ENCODE results near the gene P3H2.

The P3H2 gene

DNA sequence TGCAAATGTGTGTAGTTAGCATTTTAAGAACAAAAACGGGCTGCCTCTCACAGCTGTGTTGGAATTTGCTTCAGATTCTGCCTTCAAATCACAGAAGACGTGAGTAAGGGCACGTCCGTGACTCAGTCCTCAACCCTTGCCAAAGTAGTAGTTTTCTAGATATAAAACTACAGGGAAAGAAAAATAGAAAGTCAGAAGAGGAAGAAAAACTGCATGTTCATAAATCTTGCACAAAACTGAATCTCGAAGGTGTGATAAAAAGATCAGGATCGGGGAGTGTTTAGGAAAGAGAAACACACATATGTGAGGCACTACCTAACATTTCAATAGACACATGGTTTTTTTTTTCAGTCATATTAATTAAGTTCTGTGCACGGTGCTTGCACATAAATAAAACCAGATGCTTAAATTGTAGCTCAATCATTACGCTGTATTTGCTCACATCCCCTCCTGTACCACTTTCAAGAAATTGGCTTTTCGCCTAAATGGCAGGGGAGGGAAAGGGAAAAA, 71.7 kb downstream of the P3H2 start:
- TF ChIP-seq, protein P1, sequence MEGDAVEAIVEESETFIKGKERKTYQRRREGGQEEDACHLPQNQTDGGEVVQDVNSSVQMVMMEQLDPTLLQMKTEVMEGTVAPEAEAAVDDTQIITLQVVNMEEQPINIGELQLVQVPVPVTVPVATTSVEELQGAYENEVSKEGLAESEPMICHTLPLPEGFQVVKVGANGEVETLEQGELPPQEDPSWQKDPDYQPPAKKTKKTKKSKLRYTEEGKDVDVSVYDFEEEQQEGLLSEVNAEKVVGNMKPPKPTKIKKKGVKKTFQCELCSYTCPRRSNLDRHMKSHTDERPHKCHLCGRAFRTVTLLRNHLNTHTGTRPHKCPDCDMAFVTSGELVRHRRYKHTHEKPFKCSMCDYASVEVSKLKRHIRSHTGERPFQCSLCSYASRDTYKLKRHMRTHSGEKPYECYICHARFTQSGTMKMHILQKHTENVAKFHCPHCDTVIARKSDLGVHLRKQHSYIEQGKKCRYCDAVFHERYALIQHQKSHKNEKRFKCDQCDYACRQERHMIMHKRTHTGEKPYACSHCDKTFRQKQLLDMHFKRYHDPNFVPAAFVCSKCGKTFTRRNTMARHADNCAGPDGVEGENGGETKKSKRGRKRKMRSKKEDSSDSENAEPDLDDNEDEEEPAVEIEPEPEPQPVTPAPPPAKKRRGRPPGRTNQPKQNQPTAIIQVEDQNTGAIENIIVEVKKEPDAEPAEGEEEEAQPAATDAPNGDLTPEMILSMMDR (IDR thresholded peaks at IDR 0.05; ENCODE audit: control extremely low read depth, extremely low read depth, low read depth, missing control alignments), result no peak
- ChIA-PET CTCF (interaction anchor here (0.9 to 3.0 kb wide), 10 partner anchors 10 to 273 kb away, joined by 3 to 10 read pairs (median 3); partner anchors contain the start of gene CLDN1), POLR2A (no interaction called here)
- DNase-seq (ENCODE audit: extremely low spot score), result no peak

DNA sequence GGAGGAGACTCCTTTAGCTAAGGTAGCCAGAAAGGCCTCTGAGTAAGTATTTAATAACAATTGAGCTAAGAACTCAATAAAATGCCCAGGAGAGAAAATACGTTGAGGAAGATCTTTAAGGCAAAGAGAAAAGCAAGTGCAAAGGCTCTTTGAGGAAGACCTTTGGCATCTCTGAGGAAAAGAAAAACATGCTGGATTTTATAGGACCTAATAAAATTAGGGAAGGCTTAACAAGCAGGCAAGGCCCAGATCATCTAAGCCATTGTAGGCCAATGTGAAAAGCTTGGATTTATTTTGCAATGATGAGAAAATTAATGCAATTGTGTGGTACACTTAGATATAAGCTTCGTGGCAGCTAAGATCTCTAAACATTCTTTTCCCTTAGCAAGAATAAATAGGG, 75.7 kb downstream of the P3H2 start:
- DNase-seq (ENCODE audit: extremely low spot score), result no peak
- ChIA-PET POLR2A (no interaction called here), CTCF (interaction anchor here (0.9 to 3.1 kb wide), 8 partner anchors 8 to 277 kb away, joined by 3 to 13 read pairs (median 3); partner anchors contain the start of gene CLDN1)
- TF ChIP-seq, protein P1 (IDR thresholded peaks at IDR 0.05; ENCODE audit: control extremely low read depth, extremely low read depth, low read depth, missing control alignments), result no peak

DNA sequence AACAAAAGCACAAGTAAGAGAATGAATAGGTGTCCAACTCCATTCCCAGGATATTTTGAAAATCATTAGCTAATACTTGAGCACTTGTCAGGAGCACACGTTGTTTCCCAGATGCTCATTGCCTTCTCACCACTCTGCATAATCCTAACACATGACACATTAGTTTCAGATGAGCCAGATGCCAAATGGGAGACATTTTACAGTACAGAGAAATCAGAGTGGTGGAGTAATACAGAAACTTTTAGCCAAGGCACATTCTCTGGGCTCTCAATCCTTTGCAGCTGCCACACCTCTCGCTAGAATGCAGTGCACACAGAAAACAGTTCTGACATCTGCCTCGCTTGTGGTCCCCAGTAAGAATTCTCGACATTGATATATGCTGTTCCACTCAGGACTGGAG, 76.6 kb downstream of the P3H2 start:
- ChIA-PET POLR2A (no interaction called here), CTCF (interaction anchor here (0.9 to 3.1 kb wide), 3 partner anchors 11 to 41 kb away, joined by 3 to 13 read pairs (median 5); no protein-coding TSS in a partner anchor)
- DNase-seq (ENCODE audit: extremely low spot score), result no peak
- TF ChIP-seq, protein P1 (IDR thresholded peaks at IDR 0.05; ENCODE audit: control extremely low read depth, extremely low read depth, low read depth, missing control alignments), result no peak

DNA sequence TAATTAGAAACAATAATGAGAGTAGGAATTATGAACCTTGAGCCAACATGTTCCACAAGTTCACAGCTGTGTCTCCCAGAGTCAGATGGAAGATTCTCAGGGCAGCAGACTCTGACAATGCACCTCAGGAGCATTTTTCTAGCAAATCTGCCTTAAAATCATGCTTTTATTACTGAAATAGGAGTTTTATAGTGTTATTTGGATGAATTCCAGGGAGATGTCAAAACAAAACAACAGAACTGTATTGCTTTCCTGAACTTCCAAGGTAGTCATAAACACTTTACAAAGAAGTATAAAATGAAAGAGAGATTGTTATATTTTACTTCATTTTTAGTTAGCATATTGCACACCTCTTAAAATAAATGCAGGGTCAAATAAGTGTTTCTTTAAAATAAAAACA, 77.0 kb downstream of the P3H2 start:
- ChIA-PET CTCF (interaction anchor here (1.9 to 3.1 kb wide), 2 partner anchors 11 to 17 kb away, joined by 5 to 13 read pairs; no protein-coding TSS in a partner anchor), POLR2A (no interaction called here)
- TF ChIP-seq, protein P1 (IDR thresholded peaks at IDR 0.05; ENCODE audit: control extremely low read depth, extremely low read depth, low read depth, missing control alignments), result no peak
- DNase-seq (ENCODE audit: extremely low spot score), result no peak

DNA sequence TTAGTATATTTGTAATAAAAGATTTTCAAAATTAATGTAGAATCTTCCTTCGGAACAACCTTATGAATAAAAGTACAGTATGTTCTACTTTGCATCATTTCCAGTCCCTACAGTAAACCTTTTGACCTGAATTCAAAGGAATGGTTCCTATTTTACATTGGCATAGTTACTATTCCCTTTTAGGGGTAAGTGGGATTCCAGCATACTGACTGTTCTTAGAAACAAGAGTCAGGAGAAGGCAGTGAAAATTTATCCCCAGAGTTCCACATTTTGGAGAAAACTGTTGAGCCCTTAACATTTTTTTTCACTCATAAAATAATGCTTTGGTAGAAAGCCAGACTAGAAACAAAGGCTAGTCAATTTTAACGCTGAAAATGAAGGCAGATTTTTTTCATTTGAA, 78.1 kb downstream of the P3H2 start:
- CTCF ChIA-PET, result interaction anchor here (3.1 kb wide), 1 partner anchor 12 kb away, joined by 13 read pairs; no protein-coding TSS in a partner anchor
- DNase-seq (ENCODE audit: extremely low spot score), result no peak
- POLR2A ChIA-PET, result no interaction called here
- TF ChIP-seq, protein P1 (IDR thresholded peaks at IDR 0.05; ENCODE audit: control extremely low read depth, extremely low read depth, low read depth, missing control alignments), result no peak

DNA sequence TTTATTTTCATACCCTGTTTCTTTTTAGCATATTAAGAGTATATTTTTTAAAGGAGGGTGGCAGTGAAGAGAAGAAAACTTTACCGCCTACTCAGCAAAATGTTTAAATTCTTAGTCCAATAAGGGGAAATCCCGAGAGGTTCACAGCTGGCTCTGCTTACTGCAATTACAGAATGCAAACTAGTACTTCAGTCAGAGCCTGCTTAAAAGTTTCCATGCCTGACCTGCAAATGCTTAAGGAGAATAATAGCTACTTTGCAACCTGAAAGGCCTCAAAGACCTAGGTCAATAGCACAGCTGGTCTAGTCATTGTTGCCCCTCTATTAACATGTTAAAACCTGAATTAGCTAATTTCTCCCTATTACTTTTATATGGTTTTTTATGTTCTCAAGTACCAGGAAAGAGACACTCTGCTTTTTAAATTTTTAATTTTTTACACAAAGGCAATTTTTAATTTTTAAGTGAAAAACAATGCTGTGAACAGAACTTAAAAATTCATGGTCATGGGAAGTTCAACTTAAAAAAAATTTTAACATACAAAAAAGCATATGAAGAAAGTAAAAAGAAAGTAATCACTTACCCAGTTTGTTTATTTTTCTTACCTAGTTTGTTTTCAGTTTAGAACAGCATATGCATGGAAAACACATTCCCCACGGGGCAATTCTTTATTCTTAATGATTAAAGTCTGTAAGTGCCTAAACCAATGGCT, 79.2 kb downstream of the P3H2 start:
- DNase-seq (ENCODE audit: extremely low spot score), result peak; percentile 19

More for the DNA sequence above, 79.2 kb downstream of the P3H2 start:
- ChIA-PET CTCF (interaction anchor here (1.2 kb wide), 2 partner anchors 9 kb away, joined by 4 to 5 read pairs; no protein-coding TSS in a partner anchor), POLR2A (no interaction called here)
- TF ChIP-seq, protein P1 (IDR thresholded peaks at IDR 0.05; ENCODE audit: control extremely low read depth, extremely low read depth, low read depth, missing control alignments), result no peak
